H1 (cell line): ENCODE measurements around the gene TEX38.

Source experiments
- CHD2 ChIP-seq: IDR thresholded peaks from 2 replicates; pipeline ENCODE4 v1.6.1; 2012; ENCODE audit warnings: low read length, improper control_type of control experiment
- EZH2 ChIP-seq: fragments of 200-600 bp; sonication (generic); IDR thresholded peaks from 2 replicates; pipeline ENCODE4 v1.7.1; 2012; ENCODE audit warnings: low read depth, mild to moderate bottlenecking, moderate library complexity, low read length, inconsistent platforms; ENCODE audit not compliant: severe bottlenecking
- POLR2A ChIP-seq, 2 experiments: IDR thresholded peaks; 1 replicate in 1 of 2; 2 replicates in 1 of 2; pipeline ENCODE4 v1.6.1; 2011; ENCODE audit warnings: low read depth in 2 of 2, low read length in 2 of 2, mild to moderate bottlenecking in 2 of 2; ENCODE audit errors: control extremely low read depth in 1 of 2
- POLR2AphosphoS5 ChIP-seq: IDR thresholded peaks from 2 replicates; pipeline ENCODE4 v1.6.1; 2011; ENCODE audit warnings: low read depth, low read length
- SP1 ChIP-seq: IDR thresholded peaks from 2 replicates; pipeline ENCODE4 v1.6.1; 2011; ENCODE audit warnings: low read depth, low read length
- TF ChIP-seq, protein P1 (sequence below): IDR thresholded peaks from 2 replicates; pipeline ENCODE4 v1.6.1; 2011; ENCODE audit warnings: low read length, improper control_type of control experiment
- TF ChIP-seq, protein P2 (sequence below), 3 experiments: IDR thresholded peaks; 1 replicate in 2 of 3; 2 replicates in 1 of 3; pipeline versions ENCODE4 v1.5.1 to v1.6.1; 2011; ENCODE audit warnings: low read length in 3 of 3, mild to moderate bottlenecking in 3 of 3, inconsistent platforms in 2 of 3, low read depth in 1 of 3, moderate library complexity in 1 of 3; ENCODE audit not compliant: insufficient read depth in 1 of 3; ENCODE audit errors: control extremely low read depth in 1 of 3

DNA sequence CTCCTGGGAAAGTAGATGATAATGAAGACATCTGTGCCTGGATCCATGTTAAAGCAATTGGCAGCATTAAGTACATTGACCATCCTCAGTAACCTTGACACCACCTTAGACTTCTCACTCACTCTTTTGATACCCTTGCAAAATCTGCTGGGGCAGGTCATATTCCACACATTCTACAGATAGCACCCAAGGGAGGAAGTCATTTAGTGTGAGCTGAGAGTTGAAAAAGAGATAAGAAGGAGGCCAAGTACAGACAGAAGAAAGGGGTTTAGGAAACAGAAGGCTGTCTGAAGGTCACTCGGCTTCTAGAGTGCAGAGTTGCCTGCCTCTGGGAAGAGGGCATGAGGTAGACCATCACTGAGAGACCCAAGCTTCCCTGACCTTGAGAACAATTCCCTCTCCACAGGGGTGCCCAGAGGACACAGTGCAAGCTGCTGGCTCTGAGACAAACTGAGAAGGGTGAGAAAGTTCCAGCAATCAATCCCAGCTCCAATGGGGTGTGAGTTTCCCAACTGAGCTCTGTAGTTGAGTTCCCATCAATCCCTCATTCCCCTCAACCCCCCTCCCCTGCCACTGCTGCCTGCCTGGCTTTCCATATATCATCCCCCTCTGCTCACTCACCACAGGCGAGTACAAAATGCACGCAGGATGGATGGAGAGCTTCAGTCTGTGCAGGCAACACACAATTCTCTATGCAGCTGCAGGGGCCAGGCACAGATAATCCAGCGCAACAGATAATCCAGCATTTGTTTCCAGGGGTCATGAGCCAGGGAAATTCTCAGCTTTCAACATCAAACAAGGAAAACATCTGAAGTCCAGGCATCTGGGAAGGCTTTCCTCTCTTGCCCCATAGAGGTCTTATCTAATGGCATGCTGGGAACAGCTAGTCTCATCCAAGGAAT lies 47.7 kb upstream of the TEX38 start:
- no peak for TF ChIP-seq POLR2A (IDR thresholded peaks at IDR 0.05; ENCODE audit: control extremely low read depth in 1 of 2, low read depth in 2 of 2, low read length in 2 of 2)
- TF ChIP-seq, protein P1, sequence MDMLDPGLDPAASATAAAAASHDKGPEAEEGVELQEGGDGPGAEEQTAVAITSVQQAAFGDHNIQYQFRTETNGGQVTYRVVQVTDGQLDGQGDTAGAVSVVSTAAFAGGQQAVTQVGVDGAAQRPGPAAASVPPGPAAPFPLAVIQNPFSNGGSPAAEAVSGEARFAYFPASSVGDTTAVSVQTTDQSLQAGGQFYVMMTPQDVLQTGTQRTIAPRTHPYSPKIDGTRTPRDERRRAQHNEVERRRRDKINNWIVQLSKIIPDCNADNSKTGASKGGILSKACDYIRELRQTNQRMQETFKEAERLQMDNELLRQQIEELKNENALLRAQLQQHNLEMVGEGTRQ = no peak
- TF ChIP-seq EZH2 = no peak
- no peak for TF ChIP-seq CHD2
- no peak for TF ChIP-seq POLR2AphosphoS5
- TF ChIP-seq SP1 = no peak
- TF ChIP-seq, protein P2, sequence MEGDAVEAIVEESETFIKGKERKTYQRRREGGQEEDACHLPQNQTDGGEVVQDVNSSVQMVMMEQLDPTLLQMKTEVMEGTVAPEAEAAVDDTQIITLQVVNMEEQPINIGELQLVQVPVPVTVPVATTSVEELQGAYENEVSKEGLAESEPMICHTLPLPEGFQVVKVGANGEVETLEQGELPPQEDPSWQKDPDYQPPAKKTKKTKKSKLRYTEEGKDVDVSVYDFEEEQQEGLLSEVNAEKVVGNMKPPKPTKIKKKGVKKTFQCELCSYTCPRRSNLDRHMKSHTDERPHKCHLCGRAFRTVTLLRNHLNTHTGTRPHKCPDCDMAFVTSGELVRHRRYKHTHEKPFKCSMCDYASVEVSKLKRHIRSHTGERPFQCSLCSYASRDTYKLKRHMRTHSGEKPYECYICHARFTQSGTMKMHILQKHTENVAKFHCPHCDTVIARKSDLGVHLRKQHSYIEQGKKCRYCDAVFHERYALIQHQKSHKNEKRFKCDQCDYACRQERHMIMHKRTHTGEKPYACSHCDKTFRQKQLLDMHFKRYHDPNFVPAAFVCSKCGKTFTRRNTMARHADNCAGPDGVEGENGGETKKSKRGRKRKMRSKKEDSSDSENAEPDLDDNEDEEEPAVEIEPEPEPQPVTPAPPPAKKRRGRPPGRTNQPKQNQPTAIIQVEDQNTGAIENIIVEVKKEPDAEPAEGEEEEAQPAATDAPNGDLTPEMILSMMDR (IDR thresholded peaks at IDR 0.05; ENCODE audit: control extremely low read depth in 1 of 3, insufficient read depth in 1 of 3, low read depth in 1 of 3, low read length in 3 of 3) = no peak
